ENCODE data around the gene TIGD4. TPM values are rescaled to one million over a fixed set of nuclear protein-coding genes. Genes with fewer than 3 reads are reported as not detected.

The TIGD4 gene
- total and polyA plus RNA-seq, 2 of the 8 experiments (the other 6 are each of a cell fraction or from before 2014, with no cell fraction given), result 0.42 to 2.3 TPM

GRCh38 chr4:152807294-152807829 is 27.8 kb upstream of the TIGD4 start (continued):
- TF ChIP-seq CHD7 (IDR thresholded peaks at IDR 0.05; ENCODE audit: insufficient replicate concordance, low read length) (no peak), EP300 (IDR thresholded peaks at IDR 0.05; ENCODE audit: borderline replicate concordance in 1 of 2, low read depth in 2 of 2, low read length in 2 of 2) (no peak), CTBP2 (IDR thresholded peaks at IDR 0.05; ENCODE audit: borderline replicate concordance, insufficient read depth, insufficient read length, low read length) (no peak), SRF (IDR thresholded peaks at IDR 0.05; ENCODE audit: low read depth, low read length) (no peak), CTCF (IDR thresholded peaks at IDR 0.05; ENCODE audit: control extremely low read depth in 1 of 3, insufficient read depth in 1 of 3, low read depth in 1 of 3, low read length in 3 of 3) (no peak), SUZ12 (IDR thresholded peaks at IDR 0.05; ENCODE audit: low read length) (no peak), NANOG (IDR thresholded peaks at IDR 0.05; ENCODE audit: insufficient read depth, low read depth, low read length, poor library complexity, severe bottlenecking) (no peak)
